C4-2B (cell line): Measurements from ENCODE around the gene SLC30A3.

Experiments used
- ZFX ChIP-seq: fragments of 450-650 bp; IDR thresholded peaks from 2 replicates; pipeline ENCODE4 v1.6.1; 2017
- TF ChIP-seq, protein P1 (sequence below): fragments of 450-650 bp; conservative IDR thresholded peaks from 2 replicates; pipeline ENCODE4 v1.5.1; 2017; ENCODE audit warnings: mild to moderate bottlenecking

DNA sequence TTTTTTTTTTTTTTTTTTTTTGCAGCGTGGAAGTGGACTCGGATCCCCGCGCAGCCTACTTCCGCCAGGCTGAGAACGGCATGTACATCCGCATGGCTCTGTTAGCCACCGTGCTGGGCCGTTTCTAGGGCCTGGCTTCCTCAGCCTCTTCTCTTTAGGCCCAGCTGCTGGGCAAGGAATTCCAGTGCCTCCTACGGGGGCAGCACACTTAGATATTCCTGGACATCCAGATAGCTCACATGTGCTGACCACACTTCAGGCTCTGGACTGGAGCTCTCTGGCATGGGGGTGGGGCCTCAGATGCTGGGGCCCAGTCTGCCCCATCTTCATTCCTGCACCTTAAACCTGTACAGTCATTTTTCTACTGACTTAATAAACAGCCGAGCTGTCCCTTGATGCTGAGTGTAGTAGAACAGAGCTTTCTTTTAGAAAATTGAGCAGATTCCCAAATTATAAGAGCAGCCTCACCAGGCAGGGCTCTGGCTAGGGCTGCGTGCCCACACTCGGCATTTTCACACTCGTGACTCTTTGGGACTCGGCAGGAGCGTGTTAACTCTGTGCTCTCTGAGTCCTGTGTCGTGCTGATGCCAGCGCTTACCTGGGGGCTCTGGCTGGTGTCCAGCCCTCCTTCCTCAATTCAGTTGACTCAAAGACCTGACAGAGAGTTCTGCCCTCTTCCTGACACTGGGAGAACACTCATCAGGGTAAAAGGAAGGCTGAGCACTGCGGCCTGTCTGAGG lies 19.3 kb downstream of the SLC30A3 start:
- TF ChIP-seq, protein P1, sequence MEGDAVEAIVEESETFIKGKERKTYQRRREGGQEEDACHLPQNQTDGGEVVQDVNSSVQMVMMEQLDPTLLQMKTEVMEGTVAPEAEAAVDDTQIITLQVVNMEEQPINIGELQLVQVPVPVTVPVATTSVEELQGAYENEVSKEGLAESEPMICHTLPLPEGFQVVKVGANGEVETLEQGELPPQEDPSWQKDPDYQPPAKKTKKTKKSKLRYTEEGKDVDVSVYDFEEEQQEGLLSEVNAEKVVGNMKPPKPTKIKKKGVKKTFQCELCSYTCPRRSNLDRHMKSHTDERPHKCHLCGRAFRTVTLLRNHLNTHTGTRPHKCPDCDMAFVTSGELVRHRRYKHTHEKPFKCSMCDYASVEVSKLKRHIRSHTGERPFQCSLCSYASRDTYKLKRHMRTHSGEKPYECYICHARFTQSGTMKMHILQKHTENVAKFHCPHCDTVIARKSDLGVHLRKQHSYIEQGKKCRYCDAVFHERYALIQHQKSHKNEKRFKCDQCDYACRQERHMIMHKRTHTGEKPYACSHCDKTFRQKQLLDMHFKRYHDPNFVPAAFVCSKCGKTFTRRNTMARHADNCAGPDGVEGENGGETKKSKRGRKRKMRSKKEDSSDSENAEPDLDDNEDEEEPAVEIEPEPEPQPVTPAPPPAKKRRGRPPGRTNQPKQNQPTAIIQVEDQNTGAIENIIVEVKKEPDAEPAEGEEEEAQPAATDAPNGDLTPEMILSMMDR: no peak
- no peak for TF ChIP-seq ZFX
